Sigmoid colon (tissue), 7 donors: ENCODE results near the gene PGBD5. TPM values are rescaled to one million over a fixed set of nuclear protein-coding genes. Genes with fewer than 3 reads are reported as not detected.
"Not testable (repeated sequence)": the region's sequence is repeated elsewhere in the genome, so short reads cannot be mapped to it uniquely, and the experiment has no call there.

Experiments used
- DNase-seq: peaks from one replicate; pipeline ENCODE4 v3.0.0-alpha.2; 2019
- H3K27ac ChIP-seq, 4 donors: fragments of 200-600 bp; sonication (generic); one replicate each; pipeline ENCODE4 v1.5.1; 2016 to 2019; ENCODE audit warnings: mild to moderate bottlenecking in 1 of 4
- H3K27me3 ChIP-seq, 3 donors: fragments of 200-600 bp; sonication (generic); one replicate each; pipeline ENCODE4 v1.5.1; 2019; ENCODE audit warnings: mild to moderate bottlenecking in 1 of 3
- H3K36me3 ChIP-seq, 4 donors: fragments of 200-600 bp; sonication (generic); one replicate each; pipeline ENCODE4 v1.5.1; 2016 to 2019
- H3K4me1 ChIP-seq, 4 donors: fragments of 200-600 bp; sonication (generic); one replicate each; pipeline ENCODE4 v1.5.1; 2017 to 2019
- H3K4me3 ChIP-seq, 4 donors: fragments of 200-600 bp; sonication (generic); one replicate each; pipeline ENCODE4 v1.5.1; 2017 to 2019; ENCODE audit warnings: mild to moderate bottlenecking in 2 of 4, moderate library complexity in 1 of 4
- H3K9me3 ChIP-seq, 4 donors: fragments of 200-600 bp in 3 of 4; sonication (generic) in 3 of 4; one replicate each; pipeline versions ENCODE4 v1.5.1 to v1.6.1; 2013 to 2019
- EP300 ChIP-seq, 4 donors: sonication (generic); formaldehyde crosslinking; IDR thresholded peaks; one replicate each; pipeline ENCODE4 v1.6.1; 2017; ENCODE audit warnings: antibody characterized with exemption in 4 of 4
- POLR2A ChIP-seq, 2 donors: fragments of 450-650 bp; IDR thresholded peaks; one replicate each; pipeline ENCODE4 v1.6.1; 2016; ENCODE audit warnings: antibody characterized with exemption in 2 of 2, mild to moderate bottlenecking in 2 of 2, moderate library complexity in 2 of 2
- POLR2AphosphoS5 ChIP-seq, 4 donors: sonication (generic); formaldehyde crosslinking; IDR thresholded peaks; one replicate each; pipeline ENCODE4 v1.6.1; 2017; ENCODE audit warnings: antibody characterized with exemption in 4 of 4
- whole genome bisulfite sequencing, 2 donors: extraction: QIAGEN DNeasy Blood & Tissue Kit; methylation state at CpG; one replicate each; pipeline ENCODE4 v1.1.7; 2013; 5-methylcytosine and 5-hydroxymethylcytosine counted together
- intact Hi-C: fragments of 100-400 bp; cut with DNase I; formaldehyde crosslinking; loops from one replicate; pipeline ENCODE4 v1.15.1; 2023
- polyA plus RNA-seq, 3 donors: library from polyadenylated mRNA; stranded (reverse); fragments of 200-250 nt; gene quantifications; one replicate each; pipeline ENCODE4 v1.2.3, GENCODE V29; 2013
- total RNA-seq, 4 donors: library from RNA; depleted of rRNA; stranded (reverse); fragments of >200 nt; gene quantifications; one replicate each; pipeline ENCODE4 v1.1.0, GENCODE V29; 2016
- TF ChIP-seq, protein P1 (sequence below), 4 experiments: fragments of 450-650 bp in 3 of 4; fragments of 200-600 bp in 1 of 4; IDR thresholded peaks; one replicate each; pipeline ENCODE4 v1.5.1; 2016 to 2019; ENCODE audit warnings: antibody characterized with exemption in 4 of 4, mild to moderate bottlenecking in 3 of 4, moderate library complexity in 2 of 4
- donor health status: healthy with polysubstance abuse.
- donor health status: Bipolar disorder and iron deficiency.
- donor health status: healthy.

The PGBD5 gene, protein sequence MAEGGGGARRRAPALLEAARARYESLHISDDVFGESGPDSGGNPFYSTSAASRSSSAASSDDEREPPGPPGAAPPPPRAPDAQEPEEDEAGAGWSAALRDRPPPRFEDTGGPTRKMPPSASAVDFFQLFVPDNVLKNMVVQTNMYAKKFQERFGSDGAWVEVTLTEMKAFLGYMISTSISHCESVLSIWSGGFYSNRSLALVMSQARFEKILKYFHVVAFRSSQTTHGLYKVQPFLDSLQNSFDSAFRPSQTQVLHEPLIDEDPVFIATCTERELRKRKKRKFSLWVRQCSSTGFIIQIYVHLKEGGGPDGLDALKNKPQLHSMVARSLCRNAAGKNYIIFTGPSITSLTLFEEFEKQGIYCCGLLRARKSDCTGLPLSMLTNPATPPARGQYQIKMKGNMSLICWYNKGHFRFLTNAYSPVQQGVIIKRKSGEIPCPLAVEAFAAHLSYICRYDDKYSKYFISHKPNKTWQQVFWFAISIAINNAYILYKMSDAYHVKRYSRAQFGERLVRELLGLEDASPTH
- total RNA-seq (1 to 10 TPM in 2 of 4 donors, under 1 TPM in 2; 0.16 to 1.2 (median 0.67) TPM), polyA plus RNA-seq (1 to 10 TPM in 2 of 3 donors, under 1 TPM in 1; under 0.01 to 1.9 (median 1.6) TPM)

GRCh38 chr1:230426246-230427093, at the start of gene PGBD5:
TSS of gene PGBD5 (minus strand) at chr1:230426332. CDS start at chr1:230425928, 404 bp downstream.
- Histone ChIP-seq H3K4me1 (peaks cover 0 to 11% (median 8%) of the 10 kb centered on the region in 4 donors), H3K9me3 (no peaks in the 10 kb centered on the region), H3K36me3 (no peaks in the 10 kb centered on the region), H3K27ac (no peak within 1 kb of the TSS), H3K27me3 (peaks cover 30 to 52% (median 36%) of the 10 kb centered on the region in 3 donors), H3K4me3 (peak within 1 kb of the TSS; percentile 19 to 59 (median 54))
- peak; percentile 69 for DNase-seq
- intact Hi-C loops = no loop called here
- 1 to 2% methylated on average over 93 of the region's 93 CpGs for WGBS, 2 donors
- TF ChIP-seq POLR2A (IDR thresholded peaks at IDR 0.05) = no peak
- TF ChIP-seq, protein P1, sequence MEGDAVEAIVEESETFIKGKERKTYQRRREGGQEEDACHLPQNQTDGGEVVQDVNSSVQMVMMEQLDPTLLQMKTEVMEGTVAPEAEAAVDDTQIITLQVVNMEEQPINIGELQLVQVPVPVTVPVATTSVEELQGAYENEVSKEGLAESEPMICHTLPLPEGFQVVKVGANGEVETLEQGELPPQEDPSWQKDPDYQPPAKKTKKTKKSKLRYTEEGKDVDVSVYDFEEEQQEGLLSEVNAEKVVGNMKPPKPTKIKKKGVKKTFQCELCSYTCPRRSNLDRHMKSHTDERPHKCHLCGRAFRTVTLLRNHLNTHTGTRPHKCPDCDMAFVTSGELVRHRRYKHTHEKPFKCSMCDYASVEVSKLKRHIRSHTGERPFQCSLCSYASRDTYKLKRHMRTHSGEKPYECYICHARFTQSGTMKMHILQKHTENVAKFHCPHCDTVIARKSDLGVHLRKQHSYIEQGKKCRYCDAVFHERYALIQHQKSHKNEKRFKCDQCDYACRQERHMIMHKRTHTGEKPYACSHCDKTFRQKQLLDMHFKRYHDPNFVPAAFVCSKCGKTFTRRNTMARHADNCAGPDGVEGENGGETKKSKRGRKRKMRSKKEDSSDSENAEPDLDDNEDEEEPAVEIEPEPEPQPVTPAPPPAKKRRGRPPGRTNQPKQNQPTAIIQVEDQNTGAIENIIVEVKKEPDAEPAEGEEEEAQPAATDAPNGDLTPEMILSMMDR (IDR thresholded peaks at IDR 0.05) = no peak
- no peak for TF ChIP-seq EP300 (IDR thresholded peaks at IDR 0.05)
- TF ChIP-seq POLR2AphosphoS5 (IDR thresholded peaks at IDR 0.05) = no peak

DNA sequence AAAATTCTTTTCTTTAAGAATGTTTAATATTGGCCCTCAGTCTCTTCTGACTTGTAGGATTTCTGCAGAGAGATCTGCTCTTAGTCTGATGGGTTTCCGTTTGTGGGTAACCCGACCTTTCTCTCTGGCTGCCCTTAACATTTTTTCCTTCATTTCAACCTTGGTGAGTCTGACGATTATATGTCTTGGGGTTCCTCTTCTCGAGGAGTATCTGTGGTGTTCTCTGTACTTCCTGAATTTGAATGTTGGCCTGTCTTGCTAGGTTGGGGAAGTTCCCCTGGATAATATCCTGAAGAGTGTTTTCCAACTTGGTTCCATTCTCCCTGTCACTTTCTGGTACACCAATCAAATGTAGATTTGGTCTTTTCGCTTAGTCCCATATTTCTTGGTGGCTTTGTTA, 48.8 kb upstream of the PGBD5 start:
- H3K36me3 ChIP-seq, intact Hi-C loops, H3K4me3 ChIP-seq, DNase-seq, H3K4me1 ChIP-seq, H3K9me3 ChIP-seq, H3K27ac ChIP-seq: not testable (repeated sequence)
- WGBS, 2 donors = 72 to 93% methylated on average over 5 of the region's 5 CpGs
- H3K27me3 ChIP-seq = peaks cover 0 to 12% (median 0%) of the 10 kb centered on the region in 3 donors

GRCh38 chr1:230470750-230471149, 44.6 kb upstream of the PGBD5 start:
- H3K4me1 ChIP-seq, DNase-seq, H3K9me3 ChIP-seq, H3K36me3 ChIP-seq, H3K27me3 ChIP-seq, intact Hi-C loops, H3K4me3 ChIP-seq, H3K27ac ChIP-seq: not testable (repeated sequence)
- 93 to 100% methylated on average over 1 of the region's 1 CpG for WGBS, 2 donors

DNA sequence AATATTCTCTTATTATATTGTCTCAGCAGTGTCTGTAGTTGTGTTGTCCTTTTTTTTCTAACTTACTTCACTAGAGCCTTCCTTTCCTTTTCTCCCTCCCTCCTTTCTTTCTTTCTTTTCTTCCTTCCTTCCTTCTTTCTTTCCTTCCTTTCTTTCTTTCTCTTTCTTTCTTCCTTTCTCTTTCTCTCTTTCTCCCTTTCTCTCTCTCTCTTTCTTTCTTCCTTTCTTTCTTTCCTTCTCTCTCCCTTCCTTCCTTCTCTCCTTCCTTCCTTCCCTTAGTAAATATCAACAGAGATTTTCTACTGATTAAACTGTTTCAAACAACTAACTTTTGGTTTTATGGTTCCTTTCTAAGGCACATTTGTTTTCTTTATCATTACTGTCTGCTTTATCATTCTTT, 43.1 kb upstream of the PGBD5 start:
- intact Hi-C loops = no loop called here
- Histone ChIP-seq H3K27me3 (no peaks in the 10 kb centered on the region), H3K27ac (no peak overlapping the region), H3K9me3 (no peaks in the 10 kb centered on the region), H3K4me1 (no peaks in the 10 kb centered on the region), H3K4me3 (no peak overlapping the region), H3K36me3 (no peaks in the 10 kb centered on the region)
- TF ChIP-seq POLR2A (IDR thresholded peaks at IDR 0.05) (no peak), EP300 (IDR thresholded peaks at IDR 0.05) (no peak), POLR2AphosphoS5 (IDR thresholded peaks at IDR 0.05) (no peak)
- TF ChIP-seq, protein P1 (IDR thresholded peaks at IDR 0.05) = no peak
- DNase-seq = no peak

DNA sequence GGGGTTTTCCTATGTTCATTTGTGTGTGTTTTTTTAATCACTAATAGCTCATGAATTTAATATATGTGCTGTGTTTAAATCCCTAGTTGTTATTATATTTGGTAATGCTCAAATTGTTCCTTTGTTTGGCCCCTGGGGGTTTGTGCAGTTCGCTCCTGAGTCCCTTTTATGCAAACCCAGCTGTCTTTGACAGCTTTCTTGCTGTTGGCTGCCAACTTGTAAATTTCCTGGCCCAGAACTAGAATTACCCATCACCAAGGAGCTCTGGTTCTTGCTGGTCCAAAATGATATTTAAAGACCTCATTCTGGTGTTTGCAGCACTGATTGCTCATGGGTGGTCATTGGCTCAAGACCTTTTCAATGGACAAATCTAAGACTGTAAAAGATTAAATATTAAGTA, 39.6 kb upstream of the PGBD5 start:
- TF ChIP-seq POLR2A (IDR thresholded peaks at IDR 0.05) = no peak
- TF ChIP-seq, protein P1 (IDR thresholded peaks at IDR 0.05) = no peak
- TF ChIP-seq EP300 (IDR thresholded peaks at IDR 0.05) = no peak
- no peaks in the 10 kb centered on the region for H3K27me3 ChIP-seq
- H3K36me3 ChIP-seq = no peaks in the 10 kb centered on the region
- no peak for DNase-seq
- no peak overlapping the region for H3K27ac ChIP-seq
- H3K4me3 ChIP-seq = no peak overlapping the region
- H3K4me1 ChIP-seq = no peaks in the 10 kb centered on the region
- intact Hi-C loops = no loop called here
- no peaks in the 10 kb centered on the region for H3K9me3 ChIP-seq
- 53 to 87% methylated on average over 1 of the region's 1 CpG for WGBS, 2 donors
